GM12874 (cell line): ENCODE data around the gene TUBA3C.

Source experiments
- CTCF ChIP-seq: IDR thresholded peaks from 2 replicates; pipeline ENCODE4 v1.5.1; 2011; ENCODE audit warnings: low read depth, mild to moderate bottlenecking, control low read depth, low read length, moderate library complexity; ENCODE audit not compliant: insufficient read depth

Gene TUBA3C

GRCh38 chr13:19150712-19151228 is 30.9 kb downstream of the TUBA3C start:
- TF ChIP-seq CTCF = no peak

- no peak for TF ChIP-seq CTCF
These were observed 31.4 kb downstream of the TUBA3C start for GRCh38 chr13:19150226-19150625.

GRCh38 chr13:19148561-19148960 is 33.1 kb downstream of the TUBA3C start:
- no peak for TF ChIP-seq CTCF
